Measurements from ENCODE around the gene PRKG1. TPM values are rescaled to one million over a fixed set of nuclear protein-coding genes. Genes with fewer than 3 reads are reported as not detected.

Gene PRKG1
- total RNA-seq, 2 donors from 2014 or later: 1.3 to 2.7 TPM

GRCh38 chr10:51792678-51793077, 718.4 kb downstream of the PRKG1 start:
- H3K9me3 Mint-ChIP-seq: peaks cover 3% of the 10 kb centered on the region
- H3K4me1 Mint-ChIP-seq: no peaks in the 10 kb centered on the region
- no peak for TF ChIP-seq CTCF (conservative IDR thresholded peaks at IDR 0.05)

GRCh38 chr10:51800121-51800520, 725.8 kb downstream of the PRKG1 start:
- Mint-ChIP-seq H3K9me3 (no peaks in the 10 kb centered on the region), H3K27ac (no peak overlapping the region), H3K36me3 (ENCODE audit: low read depth) (no peaks in the 10 kb centered on the region), H3K4me1 (peaks cover 16% of the 10 kb centered on the region), H3K4me3 (no peak overlapping the region), H3K27me3 (ENCODE audit: insufficient read depth) (peaks cover 53% of the 10 kb centered on the region)
- H3K27ac ChIP-seq (ENCODE audit: low read depth, low read length): no peak overlapping the region
- peaks cover 83% of the 10 kb centered on the region for H3K27me3 ChIP-seq (ENCODE audit: control insufficient read depth, insufficient read depth, low read length, poor library complexity, severe bottlenecking)
- TF ChIP-seq CTCF (conservative IDR thresholded peaks at IDR 0.05): no peak
- peaks cover 4% of the 10 kb centered on the region for H3K4me1 ChIP-seq (ENCODE audit: control insufficient read depth, insufficient read depth, low read length)
- DNase-seq: no peak
- H3K4me3 ChIP-seq (ENCODE audit: low read length): no peak overlapping the region
- H3K9ac ChIP-seq (ENCODE audit: extremely low read depth, low read length, poor library complexity, severe bottlenecking): no peak overlapping the region
- no peaks in the 10 kb centered on the region for H3K36me3 ChIP-seq (ENCODE audit: control insufficient read depth, insufficient read depth, low read length)
- H3K9me3 ChIP-seq (ENCODE audit: control insufficient read depth, low read length): peaks cover 4% of the 10 kb centered on the region
- WGBS, 2 experiments (ENCODE audit: insufficient coverage in 1 of 2, insufficient read length in 1 of 2): 98 to 100% methylated on average over 2 to 3 of the region's 3 CpGs

More at GRCh38 chr10:51792678-51793077, 718.4 kb downstream of the PRKG1 start:
- Histone ChIP-seq H3K4me1 (ENCODE audit: control insufficient read depth, insufficient read depth, low read length) (no peaks in the 10 kb centered on the region), H3K27ac (ENCODE audit: low read depth, low read length) (no peak overlapping the region), H3K9me3 (ENCODE audit: control insufficient read depth, low read length) (peaks cover 27% of the 10 kb centered on the region), H3K9ac (ENCODE audit: extremely low read depth, low read length, poor library complexity, severe bottlenecking) (no peak overlapping the region), H3K27me3 (ENCODE audit: control insufficient read depth, insufficient read depth, low read length, poor library complexity, severe bottlenecking) (peaks cover 51% of the 10 kb centered on the region), H3K36me3 (ENCODE audit: control insufficient read depth, insufficient read depth, low read length) (no peaks in the 10 kb centered on the region), H3K4me3 (ENCODE audit: low read length) (peak overlapping the region; percentile 37)
- Mint-ChIP-seq H3K27ac (no peak overlapping the region), H3K27me3 (ENCODE audit: insufficient read depth) (peaks cover 32% of the 10 kb centered on the region), H3K4me3 (no peak overlapping the region), H3K36me3 (ENCODE audit: low read depth) (no peaks in the 10 kb centered on the region)
- DNase-seq: no peak

GRCh38 chr10:51800725-51801424, 726.6 kb downstream of the PRKG1 start:
- Histone ChIP-seq H3K27ac (ENCODE audit: low read depth, low read length) (no peak overlapping the region), H3K4me1 (ENCODE audit: control insufficient read depth, insufficient read depth, low read length) (peaks cover 4% of the 10 kb centered on the region), H3K4me3 (ENCODE audit: low read length) (no peak overlapping the region), H3K9ac (ENCODE audit: extremely low read depth, low read length, poor library complexity, severe bottlenecking) (no peak overlapping the region), H3K36me3 (ENCODE audit: control insufficient read depth, insufficient read depth, low read length) (no peaks in the 10 kb centered on the region), H3K27me3 (ENCODE audit: control insufficient read depth, insufficient read depth, low read length, poor library complexity, severe bottlenecking) (peaks cover 77% of the 10 kb centered on the region), H3K9me3 (ENCODE audit: control insufficient read depth, low read length) (peaks cover 4% of the 10 kb centered on the region)
- H3K36me3 Mint-ChIP-seq (ENCODE audit: low read depth): no peaks in the 10 kb centered on the region
- H3K27ac Mint-ChIP-seq: no peak overlapping the region
- peaks cover 51% of the 10 kb centered on the region for H3K27me3 Mint-ChIP-seq (ENCODE audit: insufficient read depth)
- peaks cover 16% of the 10 kb centered on the region for H3K4me1 Mint-ChIP-seq
- 61 to 73% methylated on average over 3 to 4 of the region's 4 CpGs for WGBS, 2 experiments (ENCODE audit: insufficient coverage in 1 of 2, insufficient read length in 1 of 2)
- DNase-seq: peak; percentile 53
- H3K4me3 Mint-ChIP-seq: no peak overlapping the region
- H3K9me3 Mint-ChIP-seq: no peaks in the 10 kb centered on the region
- TF ChIP-seq CTCF (conservative IDR thresholded peaks at IDR 0.05): no peak
